ENCODE data around the gene HS2ST1. TPM values are rescaled to one million over a fixed set of nuclear protein-coding genes. Genes with fewer than 3 reads are reported as not detected.
A peak's percentile ranks its signal among the peaks of the same experiment; 100 is the strongest.

The HS2ST1 gene
- total RNA-seq, 1 donor from 2014 or later, result 13.4 TPM

GRCh38 chr1:87151500-87152421 lies 237.3 kb downstream of the HS2ST1 start:
- no peaks in the 10 kb centered on the region for H3K27me3 ChIP-seq (ENCODE audit: control insufficient read depth, insufficient read depth, low read length)
- peak overlapping the region; percentile 8 for H3K4me3 ChIP-seq (ENCODE audit: low read depth, low read length)
- no peaks in the 10 kb centered on the region for H3K36me3 ChIP-seq (ENCODE audit: control insufficient read depth, insufficient read depth, low read length)
- TF ChIP-seq, protein P1, sequence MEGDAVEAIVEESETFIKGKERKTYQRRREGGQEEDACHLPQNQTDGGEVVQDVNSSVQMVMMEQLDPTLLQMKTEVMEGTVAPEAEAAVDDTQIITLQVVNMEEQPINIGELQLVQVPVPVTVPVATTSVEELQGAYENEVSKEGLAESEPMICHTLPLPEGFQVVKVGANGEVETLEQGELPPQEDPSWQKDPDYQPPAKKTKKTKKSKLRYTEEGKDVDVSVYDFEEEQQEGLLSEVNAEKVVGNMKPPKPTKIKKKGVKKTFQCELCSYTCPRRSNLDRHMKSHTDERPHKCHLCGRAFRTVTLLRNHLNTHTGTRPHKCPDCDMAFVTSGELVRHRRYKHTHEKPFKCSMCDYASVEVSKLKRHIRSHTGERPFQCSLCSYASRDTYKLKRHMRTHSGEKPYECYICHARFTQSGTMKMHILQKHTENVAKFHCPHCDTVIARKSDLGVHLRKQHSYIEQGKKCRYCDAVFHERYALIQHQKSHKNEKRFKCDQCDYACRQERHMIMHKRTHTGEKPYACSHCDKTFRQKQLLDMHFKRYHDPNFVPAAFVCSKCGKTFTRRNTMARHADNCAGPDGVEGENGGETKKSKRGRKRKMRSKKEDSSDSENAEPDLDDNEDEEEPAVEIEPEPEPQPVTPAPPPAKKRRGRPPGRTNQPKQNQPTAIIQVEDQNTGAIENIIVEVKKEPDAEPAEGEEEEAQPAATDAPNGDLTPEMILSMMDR (IDR thresholded peaks at IDR 0.05; ENCODE audit: insufficient read depth, low read length, poor library complexity, severe bottlenecking), result peak; percentile 79
- DNase-seq (ENCODE audit: low read depth), result no peak

GRCh38 chr1:87154384-87154783 lies 239.9 kb downstream of the HS2ST1 start:
- Histone ChIP-seq H3K27me3 (ENCODE audit: control insufficient read depth, insufficient read depth, low read length) (no peaks in the 10 kb centered on the region), H3K4me3 (ENCODE audit: low read depth, low read length) (no peak overlapping the region), H3K36me3 (ENCODE audit: control insufficient read depth, insufficient read depth, low read length) (no peaks in the 10 kb centered on the region)
- DNase-seq (ENCODE audit: low read depth), result no peak
- TF ChIP-seq, protein P1 (IDR thresholded peaks at IDR 0.05; ENCODE audit: insufficient read depth, low read length, poor library complexity, severe bottlenecking), result no peak

- no peaks in the 10 kb centered on the region for H3K27me3 ChIP-seq (ENCODE audit: control insufficient read depth, insufficient read depth, low read length)
- H3K36me3 ChIP-seq (ENCODE audit: control insufficient read depth, insufficient read depth, low read length), result no peaks in the 10 kb centered on the region
- H3K4me3 ChIP-seq (ENCODE audit: low read depth, low read length), result no peak overlapping the region
- DNase-seq (ENCODE audit: low read depth), result no peak
- TF ChIP-seq, protein P1 (IDR thresholded peaks at IDR 0.05; ENCODE audit: insufficient read depth, low read length, poor library complexity, severe bottlenecking), result no peak
Observed at GRCh38 chr1:87155170-87155569, 240.7 kb downstream of the HS2ST1 start.

DNA sequence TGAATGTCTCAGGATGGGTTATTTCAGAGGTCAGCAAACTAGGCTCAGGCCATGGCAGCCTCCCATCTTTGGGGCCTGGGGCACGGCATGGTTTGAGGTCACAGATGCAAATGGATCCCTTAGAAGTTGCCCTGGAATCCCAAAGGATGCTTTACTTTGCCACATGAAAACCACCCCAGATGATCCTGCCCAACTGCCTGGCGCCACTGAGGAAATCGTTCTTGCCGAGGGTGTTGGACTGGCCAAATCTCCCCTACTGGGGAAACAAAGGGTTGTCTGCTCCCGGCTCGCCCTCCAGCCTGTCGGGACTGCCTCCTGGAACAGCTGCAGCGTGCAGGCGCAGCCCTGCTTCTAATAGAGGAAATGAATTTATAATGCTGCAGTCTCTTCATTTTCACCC lies 241.2 kb downstream of the HS2ST1 start:
- no peak for DNase-seq (ENCODE audit: low read depth)
- Histone ChIP-seq H3K36me3 (ENCODE audit: control insufficient read depth, insufficient read depth, low read length) (no peaks in the 10 kb centered on the region), H3K4me3 (ENCODE audit: low read depth, low read length) (no peak overlapping the region), H3K27me3 (ENCODE audit: control insufficient read depth, insufficient read depth, low read length) (no peaks in the 10 kb centered on the region)
- TF ChIP-seq, protein P1 (IDR thresholded peaks at IDR 0.05; ENCODE audit: insufficient read depth, low read length, poor library complexity, severe bottlenecking), result no peak

DNA sequence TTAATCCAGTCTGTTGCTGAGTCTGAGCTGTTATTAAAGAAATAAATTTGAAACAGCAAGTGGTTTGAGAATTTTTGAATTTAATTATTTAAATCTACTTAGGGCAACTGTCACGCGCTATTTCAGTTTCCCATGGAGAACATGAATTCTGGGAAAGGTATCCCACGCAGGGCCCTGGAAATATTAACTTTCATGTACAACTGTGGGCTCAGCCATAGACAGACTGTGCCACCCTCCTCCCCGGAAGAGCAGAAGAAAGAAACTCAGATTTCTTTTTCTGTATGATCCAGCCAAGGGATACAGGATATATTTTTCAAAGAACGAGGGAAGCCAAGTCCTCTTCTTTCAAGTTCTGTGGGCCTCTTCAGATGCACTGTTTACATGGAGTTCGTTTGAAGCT lies 241.7 kb downstream of the HS2ST1 start:
- H3K36me3 ChIP-seq (ENCODE audit: control insufficient read depth, insufficient read depth, low read length), result no peaks in the 10 kb centered on the region
- no peak for DNase-seq (ENCODE audit: low read depth)
- no peaks in the 10 kb centered on the region for H3K27me3 ChIP-seq (ENCODE audit: control insufficient read depth, insufficient read depth, low read length)
- TF ChIP-seq, protein P1 (IDR thresholded peaks at IDR 0.05; ENCODE audit: insufficient read depth, low read length, poor library complexity, severe bottlenecking), result no peak
- H3K4me3 ChIP-seq (ENCODE audit: low read depth, low read length), result no peak overlapping the region
